SIG-M5 treated with dmso at 0.1 percent for 504 hours (cell line): ENCODE measurements around the gene WDR82.

Source experiments
- DNase-seq: peaks from one replicate; lab custom pipeline; 2025; ENCODE audit not compliant: unreplicated experiment; lab: John Stamatoyannopoulos, UW

The WDR82 gene

GRCh38 chr3:52225452-52226228, 52.8 kb downstream of the WDR82 start, which contains the start of gene TLR9:
Gene TLR9 (minus strand): TSS chr3:52225645. CDS start chr3:52225529, 116 bp downstream.
- peak; percentile 91 for DNase-seq

GRCh38 chr3:52223449-52224408, 54.7 kb downstream of the WDR82 start:
- no peak for DNase-seq

DNA sequence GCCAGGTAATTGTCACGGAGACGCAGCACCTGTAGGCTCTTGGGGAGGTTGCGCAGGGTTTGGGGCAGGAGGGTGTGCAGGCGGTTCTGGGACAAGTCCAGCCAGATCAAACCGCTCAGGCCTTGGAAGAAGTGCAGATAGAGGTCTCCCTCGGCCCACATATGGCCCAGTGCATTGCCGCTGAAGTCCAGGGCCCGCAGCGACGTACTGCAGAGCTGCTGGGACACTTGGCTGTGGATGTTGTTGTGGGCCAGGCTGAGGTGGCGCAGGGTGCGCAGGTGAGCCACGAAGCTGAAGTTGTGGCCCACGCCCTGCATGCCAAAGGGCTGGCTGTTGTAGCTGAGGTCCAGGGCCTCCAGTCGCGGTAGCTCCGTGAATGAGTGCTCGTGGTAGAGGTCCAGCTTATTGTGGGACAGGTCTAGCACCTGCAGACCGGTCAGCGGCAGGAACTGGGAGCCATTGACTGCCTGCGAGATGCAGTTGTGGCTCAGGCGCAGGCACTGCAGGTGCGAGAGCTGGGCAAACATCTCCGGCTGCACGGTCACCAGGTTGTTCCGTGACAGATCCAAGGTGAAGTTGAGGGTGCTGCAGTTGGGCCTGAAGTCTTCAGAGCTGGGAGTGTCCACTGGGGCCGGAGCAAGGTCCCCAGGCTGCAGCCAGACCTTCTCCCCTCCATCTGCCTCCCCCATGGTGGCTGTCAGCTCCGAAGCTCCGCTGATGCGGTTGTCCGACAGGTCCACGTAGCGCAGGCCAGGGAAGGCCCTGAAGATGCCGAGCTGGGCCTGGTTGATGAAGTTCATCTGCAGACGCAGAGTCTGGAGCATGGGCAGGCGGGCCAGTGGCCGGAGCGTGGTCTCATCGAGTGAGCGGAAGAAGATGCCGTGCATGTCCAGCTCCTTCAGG, 55.9 kb downstream of the WDR82 start:
- no peak for DNase-seq

GRCh38 chr3:52221563-52222318, 56.7 kb downstream of the WDR82 start:
- DNase-seq: no peak

DNA sequence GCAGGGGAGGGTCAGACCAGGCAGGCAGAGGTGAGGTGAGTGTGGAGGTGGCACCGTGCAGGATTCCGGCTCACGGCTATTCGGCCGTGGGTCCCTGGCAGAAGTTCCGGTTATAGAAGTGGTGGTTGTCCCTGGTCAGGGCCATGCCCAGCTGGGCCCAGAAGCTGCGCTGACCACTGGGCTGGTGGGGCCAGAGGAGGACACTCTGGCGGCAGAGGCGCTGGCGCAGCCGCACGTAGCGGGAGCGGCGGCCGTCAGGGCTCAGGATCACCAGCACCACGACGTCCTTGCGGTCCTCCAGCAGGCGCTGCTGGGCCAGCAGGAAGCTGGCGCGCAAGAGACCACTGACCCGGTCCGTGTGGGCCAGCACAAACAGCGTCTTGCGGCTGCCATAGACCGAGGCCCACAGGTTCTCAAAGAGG, 57.3 kb downstream of the WDR82 start:
- no peak for DNase-seq

DNA sequence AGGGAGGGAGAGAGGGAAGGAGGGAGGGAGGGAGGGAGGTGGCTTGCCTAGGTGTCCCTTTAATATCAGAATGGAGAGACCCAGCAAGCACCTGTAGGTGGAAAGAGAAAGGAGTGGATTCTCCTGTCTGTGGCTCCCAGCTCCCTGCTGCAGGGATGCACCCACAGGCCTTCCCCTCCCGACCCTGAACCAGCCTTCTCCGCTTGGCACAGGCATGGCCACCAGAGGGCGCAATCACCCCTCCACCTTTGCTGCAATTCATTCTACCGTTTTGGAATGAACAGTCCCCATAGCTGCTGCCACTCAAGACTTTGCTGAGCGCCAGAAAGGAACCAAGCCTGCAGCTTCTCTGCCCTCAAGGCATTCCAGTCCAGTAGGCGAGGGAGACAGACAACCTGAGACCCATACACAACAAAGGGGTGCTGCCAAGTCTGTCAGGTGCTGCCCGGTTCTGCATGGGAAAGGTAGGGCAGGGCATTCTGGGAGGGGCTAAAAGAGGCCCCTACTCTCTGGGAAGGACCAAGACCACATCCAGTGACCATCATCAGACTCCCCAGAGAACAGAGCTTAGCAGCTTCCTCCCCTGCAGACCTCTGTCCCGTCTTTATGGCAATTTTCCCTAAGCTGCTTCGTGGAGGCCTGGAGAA, 57.9 kb downstream of the WDR82 start:
- peak; percentile 78 for DNase-seq

DNA sequence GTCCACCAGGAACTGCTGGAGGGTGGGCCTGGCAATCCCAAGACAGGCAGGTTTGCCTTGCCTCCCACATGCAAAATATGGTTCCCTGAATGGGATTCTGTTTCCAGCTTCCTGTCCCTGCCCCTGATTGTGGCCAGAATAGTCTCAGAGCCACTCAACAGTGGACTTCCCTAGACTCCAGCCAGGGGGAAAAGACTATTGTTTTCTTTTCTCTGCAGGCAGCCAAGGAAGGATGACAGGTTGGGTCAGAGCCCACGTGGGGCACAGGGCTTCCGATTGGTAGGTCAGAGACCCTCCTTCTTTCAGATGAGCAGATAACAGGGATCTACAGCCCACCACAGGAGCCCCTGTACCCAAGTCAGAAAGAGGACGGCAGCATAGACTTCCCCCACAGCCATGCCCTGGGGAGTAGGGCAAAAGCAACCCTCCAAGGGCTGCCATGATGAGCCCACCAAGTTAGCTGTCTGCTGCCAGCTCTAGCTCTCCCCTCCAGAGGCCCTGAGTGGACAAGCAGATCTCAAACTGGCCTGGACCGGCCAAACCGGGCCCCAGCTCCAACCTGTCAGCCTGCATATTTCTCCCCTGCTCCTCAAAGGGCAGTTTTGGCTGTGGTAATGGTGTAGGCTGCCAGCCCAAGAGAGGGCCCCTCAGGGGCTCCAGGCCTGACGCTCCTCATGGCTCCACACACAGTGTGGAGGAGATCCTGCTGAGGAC, 59.4 kb downstream of the WDR82 start:
- DNase-seq: no peak

DNA sequence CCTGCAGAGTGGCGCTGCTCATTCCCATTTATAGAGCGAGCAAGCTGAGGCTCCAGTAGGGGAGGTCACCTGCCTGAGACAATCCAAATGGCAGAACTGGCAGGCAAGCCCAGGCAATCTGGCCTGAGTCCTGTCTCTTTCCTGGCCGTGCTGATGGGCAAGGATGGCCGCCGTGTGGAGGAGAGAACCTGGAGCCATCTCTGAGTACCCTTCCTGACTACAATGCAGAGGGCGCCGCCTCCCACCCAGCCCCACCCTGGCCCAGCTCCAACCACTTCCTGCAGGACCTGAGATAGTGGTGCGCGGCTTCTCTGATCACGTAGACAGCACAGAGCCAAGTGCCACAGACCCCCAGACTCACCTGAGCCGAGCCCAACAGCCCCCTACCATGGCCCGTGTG, 60.0 kb downstream of the WDR82 start:
- no peak for DNase-seq

GRCh38 chr3:52218026-52218425, 60.4 kb downstream of the WDR82 start:
- no peak for DNase-seq

- DNase-seq: no peak
Observed at GRCh38 chr3:52217409-52217805, 61.0 kb downstream of the WDR82 start.

GRCh38 chr3:52216585-52217408, 61.7 kb downstream of the WDR82 start:
- DNase-seq: no peak

GRCh38 chr3:52215351-52215750, 63.1 kb downstream of the WDR82 start:
- DNase-seq: no peak

- no peak for DNase-seq
Observed at GRCh38 chr3:52213901-52214300, 64.5 kb downstream of the WDR82 start.

DNA sequence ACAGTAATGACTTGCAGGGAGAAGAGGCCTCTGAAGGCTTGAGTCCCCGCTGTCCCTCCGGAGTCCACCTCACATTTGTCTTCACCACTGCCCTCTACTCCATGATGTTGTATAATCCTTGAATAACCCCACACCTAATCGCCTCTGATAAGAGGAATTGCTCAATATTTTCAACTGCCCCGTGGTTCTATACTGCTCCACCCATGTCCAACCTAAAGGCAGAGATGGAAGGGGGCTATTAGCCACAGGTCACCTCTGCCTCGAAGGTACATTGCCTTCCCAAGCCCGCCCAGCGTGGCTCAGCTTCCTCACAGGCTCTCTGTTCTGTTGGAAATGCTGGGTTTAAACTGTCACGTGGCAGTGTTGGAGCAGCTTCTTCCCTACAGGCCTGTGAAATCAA, 65.4 kb downstream of the WDR82 start:
- DNase-seq: no peak

GRCh38 chr3:52211268-52211891, 67.1 kb downstream of the WDR82 start:
- DNase-seq: no peak

- DNase-seq: peak; percentile 95
Observed at GRCh38 chr3:52210550-52211046, 67.9 kb downstream of the WDR82 start.

DNA sequence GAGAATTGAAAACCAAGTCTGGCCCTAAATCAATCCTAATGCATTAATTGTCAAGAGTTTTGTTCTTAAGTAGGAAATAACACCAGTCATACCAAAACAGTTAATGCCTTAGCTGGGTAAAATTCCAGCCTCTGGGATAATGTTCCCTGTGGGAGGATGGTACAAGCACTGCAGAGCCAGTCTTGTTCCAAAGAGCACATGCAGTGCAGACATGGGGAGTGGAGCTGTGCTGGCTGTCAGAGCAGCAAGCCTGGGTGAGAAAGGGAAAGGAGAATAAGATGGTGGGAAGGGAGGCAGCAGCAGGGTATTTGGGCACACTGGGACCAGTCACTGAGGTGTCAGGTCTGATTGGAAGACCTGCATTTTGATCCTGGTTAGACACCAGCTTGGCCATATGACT, 68.4 kb downstream of the WDR82 start:
- DNase-seq: no peak

DNA sequence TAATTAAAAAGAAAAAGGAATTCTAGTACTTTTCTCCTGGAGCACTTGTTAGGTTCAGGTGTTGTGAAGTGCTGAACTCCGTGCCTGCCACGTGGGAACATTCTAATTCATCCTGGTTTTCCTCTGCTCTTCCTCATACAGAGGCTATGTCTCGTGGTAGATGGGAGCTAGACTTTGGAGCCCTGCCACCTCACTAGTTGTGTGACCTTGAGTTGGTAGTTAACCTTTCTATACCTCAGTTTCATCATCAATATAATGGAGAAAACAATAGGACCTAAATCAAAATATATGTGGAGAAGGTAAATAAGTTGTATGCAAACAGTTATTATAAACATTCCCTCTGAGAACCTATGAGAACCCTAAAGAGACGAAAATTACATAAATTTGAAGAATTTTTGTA, 69.9 kb downstream of the WDR82 start:
- no peak for DNase-seq
